HepG2 (cell line): ENCODE measurements around the gene TTC23L. TPM values are rescaled to one million over a fixed set of nuclear protein-coding genes. Genes with fewer than 3 reads are reported as not detected.

ENCODE experiments used
- DPF2 ChIP-seq: sonication (generic); formaldehyde crosslinking; IDR thresholded peaks from 2 replicates; pipeline ENCODE4 v1.4.0; 2020; ENCODE audit warnings: mild to moderate bottlenecking, low read depth, missing genetic modification reagents, borderline replicate concordance
- DRAP1 ChIP-seq: IDR thresholded peaks from 2 replicates; pipeline ENCODE4 v1.6.1; 2016; ENCODE audit warnings: missing genetic modification reagents, missing compliant biosample characterization
- E2F1 ChIP-seq: sonication (generic); formaldehyde crosslinking; IDR thresholded peaks from 2 replicates; pipeline ENCODE4 v1.5.0; 2020; ENCODE audit warnings: missing genetic modification reagents
- LBX2 ChIP-seq: sonication (generic); formaldehyde crosslinking; IDR thresholded peaks from 2 replicates; pipeline ENCODE4 v1.5.0; 2020; ENCODE audit warnings: missing genetic modification reagents, mild to moderate bottlenecking, borderline replicate concordance
- MXD3 ChIP-seq: IDR thresholded peaks from 2 replicates; pipeline ENCODE4 v1.6.1; 2016; ENCODE audit warnings: mild to moderate bottlenecking, missing biosample characterization, missing genetic modification reagents
- NFRKB ChIP-seq: fragments of 450-650 bp; IDR thresholded peaks from 2 replicates; pipeline ENCODE4 v1.6.1; 2017
- PBX2 ChIP-seq: IDR thresholded peaks from 2 replicates; pipeline ENCODE4 v1.6.1; 2016; ENCODE audit warnings: control low read depth
- PLRG1 ChIP-seq: fragments of 450-650 bp; conservative IDR thresholded peaks from 2 replicates; pipeline ENCODE4 v1.6.1; 2016
- RAD51 ChIP-seq: fragments of 450-650 bp; IDR thresholded peaks from 2 replicates; pipeline ENCODE4 v1.6.1; 2016; ENCODE audit warnings: borderline replicate concordance
- SNAI1 ChIP-seq: sonication (generic); formaldehyde crosslinking; IDR thresholded peaks from 2 replicates; pipeline ENCODE4 v1.5.0; 2020; ENCODE audit warnings: mild to moderate bottlenecking, missing genetic modification reagents, borderline replicate concordance
- SNAPC2 ChIP-seq: sonication (generic); formaldehyde crosslinking; IDR thresholded peaks from 2 replicates; pipeline ENCODE4 v1.8.1; 2022; ENCODE audit warnings: mild to moderate bottlenecking, missing genetic modification reagents
- TEAD3 ChIP-seq: optimal IDR thresholded peaks from 2 replicates; pipeline ENCODE3; 2016; ENCODE audit warnings: borderline replicate concordance
- TERF1 ChIP-seq: sonication (generic); formaldehyde crosslinking; IDR thresholded peaks from 2 replicates; pipeline ENCODE4 v1.8.0; 2022; ENCODE audit warnings: mild to moderate bottlenecking, missing genetic modification reagents, moderate library complexity
- ZBED4 ChIP-seq: sonication (generic); formaldehyde crosslinking; IDR thresholded peaks from 2 replicates; pipeline ENCODE4 v1.4.0; 2020; ENCODE audit warnings: missing genetic modification reagents, borderline replicate concordance
- ZC3H13 ChIP-seq: sonication (generic); formaldehyde crosslinking; IDR thresholded peaks from 2 replicates; pipeline ENCODE4 v1.8.1; 2023; ENCODE audit warnings: mild to moderate bottlenecking, missing genetic modification reagents, moderate library complexity
- ZFP36L2 ChIP-seq: sonication (generic); formaldehyde crosslinking; IDR thresholded peaks from 2 replicates; pipeline ENCODE4 v1.4.0; 2020; ENCODE audit warnings: missing genetic modification reagents
- ZKSCAN1 ChIP-seq: fragments of 150-350 bp; IDR thresholded peaks from 2 replicates; pipeline ENCODE4 v1.6.1; 2014; ENCODE audit warnings: low read length
- ZNF12 ChIP-seq: sonication (generic); formaldehyde crosslinking; IDR thresholded peaks from 2 replicates; pipeline ENCODE4 v1.5.0; 2020; ENCODE audit warnings: missing genetic modification reagents
- ZNF432 ChIP-seq: sonication (generic); formaldehyde crosslinking; IDR thresholded peaks from 2 replicates; pipeline ENCODE4 v1.5.0; 2020; ENCODE audit warnings: missing genetic modification reagents, mild to moderate bottlenecking, borderline replicate concordance
- ZNF816 ChIP-seq: sonication (generic); formaldehyde crosslinking; IDR thresholded peaks from 2 replicates; pipeline ENCODE4 v1.8.0; 2022; ENCODE audit warnings: missing genetic modification reagents, mild to moderate bottlenecking, borderline replicate concordance
- ZNF83 ChIP-seq: sonication (generic); formaldehyde crosslinking; IDR thresholded peaks from 2 replicates; pipeline ENCODE4 v1.4.0; 2020; ENCODE audit warnings: missing genetic modification reagents, mild to moderate bottlenecking, borderline replicate concordance
- ZSCAN25 ChIP-seq: sonication (generic); formaldehyde crosslinking; IDR thresholded peaks from 2 replicates; pipeline ENCODE4 v1.8.0; 2022; ENCODE audit warnings: mild to moderate bottlenecking, missing genetic modification reagents
- polyA plus RNA-seq, 8 experiments: library from polyadenylated mRNA; depleted of rRNA in 3 of 8; stranded (reverse) in 7 of 8; unstranded in 1 of 8; fragments of >200 nt; fragmentation: Illumina TruSeq in 4 of 8; extraction: Trizol in 4 of 8; gene quantifications; 2 replicates each; pipeline versions ENCODE4 v1.2.1 to v1.2.3, GENCODE V29; 2011 to 2016; ENCODE audit warnings: low read depth in 4 of 8, missing spikeins in 1 of 8, mixed read lengths in 1 of 8; ENCODE audit not compliant: insufficient read depth in 1 of 8
- total RNA-seq, 5 experiments: library from RNA; depleted of rRNA; stranded (reverse); fragments of >200 nt; fragmentation: Illumina TruSeq; extraction: Trizol; gene quantifications; 2 replicates each; pipeline ENCODE4 v1.2.3, GENCODE V29; 2016; ENCODE audit warnings: low read depth in 1 of 5

Gene TTC23L
- total and polyA plus RNA-seq, 2 of the 13 experiments (the other 11 are each of a cell fraction or from before 2014, with no cell fraction given): 0.37 to 1.4 TPM

DNA sequence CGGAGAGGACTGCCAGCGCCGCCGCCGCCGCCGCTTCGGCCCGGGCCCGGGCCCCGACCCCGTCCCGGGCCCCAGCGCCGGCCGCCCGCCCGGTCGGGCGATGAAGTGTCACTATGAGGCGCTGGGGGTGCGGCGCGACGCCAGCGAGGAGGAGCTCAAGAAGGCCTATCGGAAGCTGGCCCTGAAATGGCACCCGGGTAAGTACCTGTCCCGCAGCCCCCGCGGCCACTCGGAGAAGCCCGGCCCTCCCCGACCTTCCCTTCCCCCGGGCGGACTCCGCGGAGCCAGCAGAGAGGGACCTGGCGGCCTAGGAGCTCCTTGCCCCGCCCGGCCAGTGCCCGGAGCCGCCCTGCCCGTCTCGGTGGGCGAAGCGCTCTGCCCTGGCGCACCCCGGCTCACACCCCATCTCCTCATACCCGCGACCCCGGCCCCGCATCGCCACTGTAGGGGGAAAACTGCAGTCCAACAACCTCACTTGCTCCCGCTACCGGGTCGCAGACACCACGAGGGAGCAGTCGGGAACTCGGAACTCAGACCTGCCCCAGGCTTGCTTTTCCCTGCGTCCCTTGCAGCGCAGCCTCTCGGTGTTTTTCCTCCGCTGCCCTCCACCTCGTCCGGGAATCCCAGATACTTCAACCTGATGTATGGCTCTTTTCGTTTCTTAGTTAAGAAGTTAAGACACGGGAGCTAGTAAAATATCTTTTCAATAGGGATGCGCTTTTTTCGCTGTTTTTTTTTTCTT lies 90.9 kb downstream of the TTC23L start (continued):
- TF ChIP-seq ZSCAN25 (CRISPR knock-in tag) (no peak), TEAD3 (CRISPR knock-in tag) (peak; percentile 6), DRAP1 (CRISPR knock-in tag) (peak; percentile 26; the same call in 1 of the 2 replicates), MXD3 (CRISPR knock-in tag) (no peak; the same call in 1 of the 2 replicates), ZNF83 (CRISPR knock-in tag) (no peak; the same call in 1 of the 2 replicates), ZFP36L2 (CRISPR knock-in tag) (no peak), ZNF432 (CRISPR knock-in tag) (no peak), NFRKB (no peak), SNAI1 (CRISPR knock-in tag) (peak; percentile 50; the same call in 1 of the 2 replicates), E2F1 (CRISPR knock-in tag) (no peak), RAD51 (no peak), TERF1 (no peak), LBX2 (CRISPR knock-in tag) (no peak), SNAPC2 (CRISPR knock-in tag) (no peak), ZKSCAN1 (no peak), ZNF816 (no peak), ZC3H13 (CRISPR knock-in tag) (no peak), PBX2 (no peak), DPF2 (no peak), ZNF12 (CRISPR knock-in tag) (no peak), ZBED4 (CRISPR knock-in tag) (no peak), PLRG1 (no peak)
